Globus pallidus (tissue), 1 donor: ENCODE data around the gene CROCC2.

Experiments used
- DNase-seq: peaks from one replicate; pipeline ENCODE4 v3.0.0-alpha.2; 2015; ENCODE audit warnings: low spot score

CROCC2 gene

DNA sequence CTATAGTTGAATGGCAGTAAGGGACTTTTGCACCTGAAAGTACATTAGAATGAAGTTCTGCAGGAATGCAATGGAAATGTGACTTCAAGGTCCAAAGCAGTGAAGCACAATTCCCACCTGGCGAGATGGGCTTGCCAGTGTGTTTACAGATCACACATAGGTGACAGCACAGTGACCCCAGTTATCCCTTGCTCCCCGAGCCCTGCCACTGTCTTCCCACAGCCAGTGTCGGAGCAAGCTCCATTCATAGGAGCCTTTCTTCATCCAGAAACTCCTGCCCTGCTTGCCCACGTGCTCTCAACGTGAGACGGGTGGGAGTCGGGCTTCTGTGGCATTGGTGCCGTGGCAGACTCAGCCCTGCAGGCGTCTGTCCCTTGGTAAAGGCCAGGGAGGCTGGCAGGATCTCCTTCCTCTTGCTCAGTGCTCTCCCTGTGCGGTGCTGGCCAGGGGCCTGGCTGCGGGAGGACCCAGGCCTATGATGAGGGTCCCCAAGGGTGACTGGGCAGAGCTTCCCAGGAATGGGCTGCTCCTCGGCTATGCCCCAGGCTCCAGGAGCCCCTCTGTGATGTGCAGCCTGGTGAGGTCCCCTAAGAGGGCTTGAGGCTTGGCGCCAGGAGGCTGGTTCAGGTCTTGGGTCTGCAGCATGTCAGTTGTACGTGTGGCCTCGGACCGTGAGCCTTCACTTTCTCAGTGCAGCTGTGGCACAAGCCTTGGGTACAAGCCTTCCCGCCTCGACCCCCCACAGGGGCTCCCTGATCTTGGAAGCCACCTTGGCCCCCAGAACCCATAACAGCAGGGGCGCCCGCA lies 132.4 kb downstream of the CROCC2 start:
- DNase-seq = no peak

DNA sequence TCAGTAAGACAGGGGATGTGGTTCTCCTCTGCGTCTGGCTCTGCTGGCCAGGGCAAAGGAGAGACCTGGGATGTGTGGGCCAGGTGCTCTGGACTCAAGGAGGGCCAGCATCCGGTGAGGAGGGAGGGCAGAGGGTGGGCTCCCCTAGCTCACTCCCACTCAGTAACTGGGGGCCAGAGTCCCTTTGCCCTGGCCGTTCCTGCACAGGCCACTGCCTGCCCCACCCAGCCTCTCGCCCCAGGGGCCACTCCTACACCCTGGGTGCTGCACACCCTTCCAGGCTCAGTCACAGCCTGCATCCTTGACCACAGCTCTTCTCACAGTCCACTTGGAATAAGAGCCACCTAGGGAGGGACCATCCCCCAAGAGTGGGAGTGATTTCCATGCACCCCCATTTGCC lies 133.3 kb downstream of the CROCC2 start:
- DNase-seq = no peak

GRCh38 chr2:241040081-241040803 lies 134.1 kb downstream of the CROCC2 start:
- no peak for DNase-seq

- no peak for DNase-seq
Measured at GRCh38 chr2:241041589-241042158, 135.5 kb downstream of the CROCC2 start.
